HG02970 (cell line): ENCODE results near the gene CEP20.
"Not testable (repeated sequence)": the region's sequence is repeated elsewhere in the genome, so short reads cannot be mapped to it uniquely, and the experiment has no call there.

Source experiments
- ATAC-seq: cut with Tn5 transposase; IDR thresholded peaks from one replicate; pipeline ENCODE4 v1.9.1; 2021; ENCODE audit warnings: mild to moderate bottlenecking, moderate library complexity, moderate number of reproducible peaks; ENCODE audit not compliant: unreplicated experiment, low FRiP score

The CEP20 gene, protein sequence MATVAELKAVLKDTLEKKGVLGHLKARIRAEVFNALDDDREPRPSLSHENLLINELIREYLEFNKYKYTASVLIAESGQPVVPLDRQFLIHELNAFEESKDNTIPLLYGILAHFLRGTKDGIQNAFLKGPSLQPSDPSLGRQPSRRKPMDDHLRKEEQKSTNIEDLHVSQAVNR

DNA sequence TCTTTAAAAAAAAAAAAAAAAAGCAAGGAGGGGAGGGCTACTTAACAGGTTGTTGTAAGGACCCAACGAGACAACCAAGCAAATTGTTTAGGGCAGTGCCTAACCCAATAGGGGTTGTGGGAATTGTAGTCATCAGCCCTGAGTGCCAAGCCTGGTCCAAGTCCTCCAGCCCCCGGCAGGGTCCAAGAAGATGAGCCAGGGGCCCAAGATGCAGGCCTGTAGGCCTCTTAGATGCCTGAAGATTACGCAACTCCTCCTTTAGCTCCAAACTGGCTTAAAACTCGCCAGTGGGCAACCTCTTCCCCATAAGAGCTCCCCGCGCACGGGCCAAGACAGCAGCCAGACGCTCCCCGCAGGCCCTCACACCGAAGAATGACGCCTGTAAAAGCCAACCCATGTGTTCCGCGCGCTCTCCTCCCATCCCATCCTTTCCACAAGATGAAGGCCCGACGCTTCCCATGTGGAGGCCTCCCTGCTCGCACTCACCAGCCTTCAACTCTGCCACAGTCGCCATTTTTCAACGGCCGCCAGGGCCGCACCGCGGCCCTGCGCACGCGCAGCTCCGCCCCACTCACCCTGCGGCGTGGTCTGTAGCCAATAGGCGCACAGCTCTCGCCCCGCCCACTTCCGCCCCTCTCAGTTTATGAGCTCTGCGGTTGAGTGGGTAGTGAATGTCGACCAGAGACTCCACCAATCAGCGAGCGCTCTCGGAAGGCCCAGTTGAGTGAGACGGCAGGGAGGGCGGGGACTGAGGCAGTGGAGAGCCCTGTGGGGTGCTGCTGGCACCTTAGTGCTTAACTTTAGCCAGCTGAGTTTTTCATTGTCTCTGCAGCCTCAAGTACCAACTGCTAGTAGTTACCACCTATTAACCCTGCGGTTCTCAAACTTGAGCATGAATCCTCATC is at the start of gene CEP20:
Gene CEP20 (minus strand): TSS at position 532 of the 905 bp plus-strand sequence. CDS start 18 bp downstream, at position 514.
- peak; percentile 99 for ATAC-seq

DNA sequence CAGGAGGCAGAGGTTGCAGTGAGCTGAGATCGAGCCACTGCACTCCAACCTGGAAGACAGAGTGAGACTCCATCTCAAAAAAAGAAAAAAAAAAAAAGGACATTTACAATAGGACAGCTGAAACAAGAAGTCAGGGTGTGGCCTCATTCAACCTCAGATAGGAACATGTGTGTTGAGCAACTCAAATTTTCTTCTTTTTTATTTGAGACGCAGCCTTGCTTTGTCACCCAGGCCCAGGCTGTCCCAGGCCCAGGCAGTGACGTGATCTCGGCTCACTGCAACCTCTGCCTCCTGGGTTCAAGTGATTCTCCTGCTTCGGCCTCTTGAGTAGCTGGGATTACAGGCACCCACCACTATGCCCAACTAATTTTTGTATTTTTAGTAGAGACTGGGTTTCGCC is 48.4 kb upstream of the CEP20 start:
- not testable (repeated sequence) for ATAC-seq

- no peak for ATAC-seq
Measured at GRCh38 chr16:15934991-15935390, 46.6 kb upstream of the CEP20 start.

GRCh38 chr16:15933781-15934180 is 45.4 kb upstream of the CEP20 start:
- ATAC-seq = no peak

DNA sequence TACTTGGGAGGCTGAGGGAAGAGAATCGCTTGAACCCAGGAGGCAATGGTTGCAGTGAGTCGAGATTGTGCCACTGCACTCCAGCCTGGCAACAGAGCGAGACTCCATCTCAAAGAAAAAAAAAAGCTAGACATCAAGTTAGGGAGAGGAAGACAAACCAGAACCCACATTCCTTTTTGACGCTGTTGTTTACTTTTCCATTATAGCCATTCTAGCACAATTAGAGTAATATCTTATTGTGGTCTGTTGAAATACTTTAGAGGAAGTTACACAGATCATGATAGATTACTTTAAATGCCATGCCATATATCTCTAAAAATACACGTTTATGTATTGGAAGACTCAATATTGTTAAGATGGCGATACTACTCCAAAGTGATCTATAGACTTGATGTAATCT is 44.5 kb upstream of the CEP20 start:
- no peak for ATAC-seq

DNA sequence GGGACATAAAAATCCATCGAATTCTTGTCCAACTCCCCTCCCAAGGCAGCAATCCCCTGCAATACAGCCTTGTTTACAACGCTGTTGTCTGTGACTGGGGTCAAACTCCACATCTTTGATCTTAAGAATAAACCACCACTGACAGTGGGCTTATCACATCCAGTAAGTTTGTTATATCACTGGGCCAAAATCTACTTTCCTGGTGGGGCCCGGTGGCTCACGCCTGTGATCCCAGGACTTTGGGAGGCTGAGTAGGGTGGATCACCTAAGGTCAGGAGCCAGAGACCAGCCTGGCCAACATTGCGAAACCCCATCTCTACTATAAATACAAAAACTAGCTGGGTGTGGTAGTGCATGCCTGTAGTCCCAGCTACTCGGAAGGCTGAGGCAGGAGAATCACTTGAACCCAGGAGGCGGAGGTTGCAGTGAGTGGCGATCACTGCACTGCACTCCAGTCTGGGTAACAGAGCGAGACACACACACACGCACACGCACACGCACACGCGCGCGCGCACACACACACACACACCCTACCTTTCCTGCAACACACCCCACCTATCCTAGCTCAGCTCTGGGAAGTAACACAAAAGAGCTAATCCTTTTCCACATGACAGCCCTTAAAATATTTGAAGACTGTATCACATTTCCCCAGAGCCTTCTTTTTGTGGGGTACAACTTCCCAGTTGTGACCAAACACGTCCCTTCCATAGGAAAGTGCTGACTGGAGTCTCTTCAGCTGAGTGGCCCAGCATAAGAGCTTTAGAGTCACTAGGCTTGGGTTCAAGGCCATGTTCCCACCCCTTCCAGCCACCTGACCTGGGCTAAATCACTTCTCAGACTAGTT is 40.1 kb upstream of the CEP20 start:
- no peak for ATAC-seq

DNA sequence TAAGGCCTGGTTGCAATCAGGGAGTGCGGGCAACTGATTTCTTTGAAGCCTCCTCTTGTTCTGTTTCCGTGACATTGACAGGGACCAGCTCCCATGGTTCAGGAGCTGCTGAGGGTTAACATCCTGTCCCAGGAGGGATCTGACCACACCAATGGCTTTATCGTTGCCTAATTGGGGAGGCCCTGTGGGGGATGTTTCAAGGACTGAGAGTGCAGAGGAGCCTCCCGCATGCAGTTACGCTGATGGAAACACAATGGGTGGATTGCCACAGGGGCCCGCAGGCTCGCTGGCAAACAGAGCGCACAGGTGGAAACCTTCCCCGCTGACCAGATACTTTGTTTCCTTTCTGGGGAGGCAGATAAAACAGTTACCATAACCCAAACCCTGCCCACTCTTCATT is 37.2 kb upstream of the CEP20 start:
- ATAC-seq = no peak

DNA sequence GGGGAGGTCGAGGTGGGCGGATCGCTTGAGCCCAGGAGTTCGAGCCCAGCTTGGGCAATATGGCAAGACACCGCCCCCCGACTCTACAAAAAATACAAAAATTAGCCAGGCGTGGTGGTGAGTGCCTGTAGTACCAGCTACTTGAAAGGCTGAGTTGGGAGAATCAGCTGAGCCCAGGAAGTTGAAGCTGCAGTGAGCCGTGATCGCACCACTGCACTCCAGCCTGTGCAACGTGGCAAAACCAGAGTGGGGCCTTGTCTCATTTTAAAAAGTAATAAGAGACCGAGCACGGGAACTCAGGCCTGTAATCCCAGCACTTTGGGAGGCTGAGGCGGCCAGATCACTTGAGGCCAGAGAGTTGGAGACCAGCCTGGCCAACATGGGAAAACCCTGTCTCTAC is 36.6 kb upstream of the CEP20 start:
- ATAC-seq = no peak

DNA sequence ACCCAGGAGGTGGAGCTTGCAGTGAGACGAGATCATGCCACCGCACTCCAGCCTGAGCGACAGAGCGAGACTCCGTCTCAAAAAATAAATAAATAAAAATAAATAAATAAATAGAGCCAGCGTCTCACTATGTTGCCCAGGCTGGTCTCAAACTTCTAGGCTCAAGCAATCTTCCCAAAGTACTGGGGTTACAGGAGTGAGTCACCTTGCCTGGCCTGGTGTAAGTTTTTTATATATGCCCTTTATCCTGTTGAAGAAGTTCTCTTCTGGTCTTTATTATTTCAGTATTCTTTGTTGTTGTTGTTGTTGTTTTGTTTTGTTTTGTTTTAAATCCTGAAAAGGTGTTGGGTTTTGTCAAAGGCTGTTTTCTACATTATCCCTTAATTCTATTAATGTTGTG is 30.9 kb upstream of the CEP20 start:
- ATAC-seq = no peak

DNA sequence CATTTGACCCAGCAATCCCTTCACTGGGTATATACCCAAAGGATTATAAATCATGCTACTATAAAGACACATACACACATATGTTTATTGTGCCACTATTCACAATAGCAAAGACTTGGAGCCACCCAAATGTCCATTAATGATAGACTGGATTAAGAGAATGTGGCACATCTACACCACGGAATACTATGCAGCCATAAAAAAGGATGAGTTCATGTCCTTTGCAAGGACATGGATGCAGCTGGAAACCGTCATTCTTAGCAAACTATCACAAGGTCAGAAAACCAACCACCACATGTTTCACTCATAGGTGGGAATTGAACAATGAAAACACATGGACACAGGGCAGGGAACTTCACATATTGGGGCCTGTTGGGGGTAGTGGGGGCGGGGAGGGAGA is 29.9 kb upstream of the CEP20 start:
- ATAC-seq = not testable (repeated sequence)

DNA sequence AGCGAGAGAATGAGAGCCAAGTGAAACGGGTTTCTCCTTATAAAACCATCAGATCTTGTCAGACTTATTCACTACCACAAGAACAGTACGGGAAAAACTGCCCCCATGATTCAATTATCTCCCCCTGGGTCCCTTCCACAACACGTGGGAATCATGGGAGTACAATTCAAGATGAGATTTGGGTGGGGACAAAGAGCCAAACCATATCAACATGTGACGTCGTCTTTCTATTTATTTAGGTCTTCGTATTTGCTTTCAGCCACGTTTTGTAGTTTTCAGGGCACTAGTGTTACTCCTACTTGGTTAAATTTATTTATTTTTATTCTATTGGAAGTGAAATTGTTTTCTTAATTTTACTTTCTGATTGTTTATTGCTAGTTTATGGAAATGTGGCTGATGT is 27.9 kb upstream of the CEP20 start:
- no peak for ATAC-seq

DNA sequence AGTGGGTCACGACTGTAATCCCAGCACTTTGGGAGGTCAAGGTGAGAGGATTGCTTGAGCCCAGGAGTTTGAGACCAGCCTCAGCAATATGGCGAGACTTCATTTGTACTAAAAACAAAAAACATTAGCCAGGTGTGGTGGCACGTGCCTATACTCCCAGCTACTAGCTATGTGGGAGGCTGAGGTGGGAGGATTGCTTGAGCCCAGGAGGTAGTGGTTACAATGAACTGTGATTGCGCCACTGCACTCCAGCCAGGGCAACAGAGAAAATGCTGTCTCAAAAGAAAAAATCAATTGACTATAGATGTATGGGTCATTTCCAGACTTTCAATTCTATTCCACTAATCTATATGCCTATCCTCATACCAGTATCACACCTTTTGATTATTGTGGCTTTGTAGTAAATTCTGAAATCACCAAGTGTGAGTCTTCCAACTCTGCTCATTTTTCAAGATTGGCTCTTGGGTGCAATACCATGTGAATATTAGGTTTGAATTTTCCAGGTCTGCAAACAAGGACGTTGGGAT is 27.2 kb upstream of the CEP20 start:
- no peak for ATAC-seq

DNA sequence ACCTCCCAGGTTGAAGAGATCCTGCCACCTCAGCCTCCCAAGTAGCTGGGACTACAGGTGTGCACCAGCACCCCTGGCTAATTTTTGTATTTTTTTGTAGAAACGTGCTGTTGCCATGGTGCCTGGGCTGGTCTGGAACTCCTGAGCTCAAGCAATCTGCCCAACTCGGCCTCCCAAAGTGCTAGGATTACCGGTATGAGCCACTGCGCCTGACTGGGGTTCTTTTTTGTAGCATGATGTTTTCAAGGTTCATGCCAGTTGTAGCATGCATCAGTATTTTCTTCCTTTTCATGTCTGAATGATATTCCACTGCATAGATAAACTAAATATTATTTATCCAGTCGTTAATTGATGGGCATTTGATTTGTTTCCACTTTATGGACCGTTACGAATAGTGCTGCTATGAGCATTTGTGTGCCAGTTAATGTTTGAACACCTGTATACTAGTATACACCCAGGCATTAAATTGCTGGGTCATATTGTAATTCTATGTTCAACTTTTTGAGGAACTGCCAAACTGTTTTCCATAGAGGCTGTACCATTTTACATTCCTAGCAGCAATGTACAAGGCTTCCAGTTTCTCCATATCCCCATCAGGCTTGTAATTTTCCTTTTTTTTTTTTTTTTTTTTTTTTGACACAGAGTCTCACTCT is 24.8 kb upstream of the CEP20 start:
- no peak for ATAC-seq

DNA sequence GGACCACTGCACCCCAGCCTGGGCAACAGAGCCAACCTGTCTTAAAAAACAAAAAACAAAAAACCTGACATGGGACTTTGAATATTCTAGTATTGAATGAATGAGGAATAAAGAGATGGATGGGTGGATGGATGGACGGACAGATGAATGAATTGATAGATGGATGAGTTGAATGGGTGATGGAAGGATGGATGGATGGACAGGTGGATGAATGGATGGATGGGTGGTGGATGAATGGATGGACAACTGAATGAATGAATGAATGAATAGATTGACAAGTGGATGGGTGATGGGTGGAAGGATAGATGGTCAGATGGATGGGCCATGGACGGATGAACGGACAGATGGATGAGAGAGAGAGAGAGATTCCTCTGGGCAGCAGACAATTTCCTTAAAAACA is 22.8 kb upstream of the CEP20 start:
- no peak for ATAC-seq

- ATAC-seq = peak; percentile 93
Measured at GRCh38 chr16:15907863-15908478, 19.6 kb upstream of the CEP20 start.

- ATAC-seq = no peak
Measured at GRCh38 chr16:15906439-15906838, 18.0 kb upstream of the CEP20 start.

DNA sequence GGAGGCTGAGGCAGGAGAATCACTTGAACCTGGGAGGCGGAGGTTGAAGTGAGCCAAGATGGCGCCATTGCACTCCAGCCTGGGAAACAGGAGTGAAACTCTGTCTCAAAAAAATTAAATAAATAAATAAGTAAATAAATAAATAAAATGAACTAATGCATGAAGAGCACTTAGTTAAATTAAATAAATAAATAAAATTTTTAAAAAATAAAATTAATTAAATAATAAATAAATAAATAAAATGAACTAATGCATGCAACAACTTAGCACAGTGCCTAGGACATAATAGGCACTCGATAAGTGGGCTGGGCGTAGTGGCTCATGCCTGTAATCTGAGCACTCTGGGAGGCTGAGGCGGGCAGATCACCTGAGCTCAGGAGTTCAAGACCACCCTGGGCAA is 15.6 kb upstream of the CEP20 start:
- no peak for ATAC-seq

- ATAC-seq = no peak
Measured at GRCh38 chr16:15900901-15901500, 12.6 kb upstream of the CEP20 start.

GRCh38 chr16:15900357-15900756 is 12.0 kb upstream of the CEP20 start:
- ATAC-seq = no peak
